Osteocyte (in vitro differentiated cells): ENCODE data around the gene OR1F1. TPM values are rescaled to one million over a fixed set of nuclear protein-coding genes. Genes with fewer than 3 reads are reported as not detected.

ENCODE experiments used
- DNase-seq: peaks from one replicate; pipeline ENCODE4 v3.0.0; 2021; ENCODE audit warnings: mixed read lengths; ENCODE audit not compliant: unreplicated experiment; ENCODE audit errors: extremely low spot score
- H3K27ac Mint-ChIP-seq: one replicate; pipeline ENCODE4 v1.8.0; 2021; ENCODE audit warnings: mild to moderate bottlenecking, mixed read lengths; ENCODE audit not compliant: unreplicated experiment
- H3K27me3 Mint-ChIP-seq: one replicate; pipeline ENCODE4 v1.8.0; 2021; ENCODE audit warnings: mixed read lengths; ENCODE audit not compliant: unreplicated experiment
- H3K36me3 Mint-ChIP-seq: one replicate; pipeline ENCODE4 v1.8.0; 2021; ENCODE audit warnings: mixed read lengths; ENCODE audit not compliant: unreplicated experiment
- H3K4me1 Mint-ChIP-seq: one replicate; pipeline ENCODE4 v1.8.0; 2021; ENCODE audit warnings: mixed read lengths; ENCODE audit not compliant: unreplicated experiment
- H3K4me3 Mint-ChIP-seq: one replicate; pipeline ENCODE4 v1.8.0; 2021; ENCODE audit warnings: mild to moderate bottlenecking, moderate library complexity, mixed read lengths; ENCODE audit not compliant: unreplicated experiment
- H3K9me3 Mint-ChIP-seq: one replicate; pipeline ENCODE4 v1.8.0; 2021; ENCODE audit warnings: mixed read lengths; ENCODE audit not compliant: unreplicated experiment
- total RNA-seq: library from RNA; stranded (reverse); gene quantifications from 2 replicates; pipeline ENCODE4 v1.2.1, GENCODE V29; 2021
- TF ChIP-seq, protein P1 (sequence below): fragments of 200-600 bp; sonication (generic); IDR thresholded peaks from 2 replicates; pipeline ENCODE4 v1.5.0; 2021; ENCODE audit warnings: antibody characterized with exemption, mild to moderate bottlenecking, moderate library complexity

The OR1F1 gene
- total RNA-seq, 1 donor from 2014 or later, result not detected

DNA sequence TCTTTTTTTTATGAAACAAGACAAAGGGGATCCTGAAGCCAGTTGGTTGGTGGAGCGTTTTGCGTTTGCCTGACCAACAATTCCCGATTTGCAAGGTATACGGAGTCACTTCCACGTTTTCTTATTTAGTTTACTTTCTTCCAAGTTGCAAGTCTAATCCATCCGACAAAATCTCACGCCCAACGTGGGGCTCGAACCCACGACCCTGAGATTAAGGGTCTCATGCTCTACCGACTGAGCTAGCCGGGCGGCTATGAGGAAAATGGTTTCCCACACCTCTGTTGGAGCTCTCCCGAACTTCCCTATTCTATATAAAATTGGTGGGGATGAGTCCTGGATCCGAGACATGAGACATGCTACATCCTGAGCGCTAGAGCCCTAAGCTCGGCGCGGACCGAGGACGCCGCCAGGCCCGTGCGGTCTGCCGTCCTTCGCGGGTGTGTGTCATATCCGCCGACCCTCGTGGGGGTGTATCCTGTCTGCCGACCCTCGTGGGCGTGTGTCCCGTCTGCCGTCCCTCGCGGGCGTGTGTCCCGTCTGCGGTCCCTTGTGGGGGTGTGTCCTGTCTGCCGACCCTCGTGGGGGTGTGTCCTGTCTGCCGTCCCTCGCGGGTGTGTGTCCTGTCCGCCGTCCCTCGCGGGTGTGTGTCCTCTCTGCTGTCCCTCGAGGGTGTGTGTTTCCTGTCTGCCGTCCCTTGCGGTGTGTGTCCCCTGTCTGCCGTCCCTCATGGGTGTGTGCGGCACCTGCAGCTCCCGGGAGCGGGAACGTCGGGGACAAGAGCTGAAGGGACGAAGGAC is 30.6 kb upstream of the OR1F1 start:
- H3K36me3 Mint-ChIP-seq, result no peaks in the 10 kb centered on the region
- H3K9me3 Mint-ChIP-seq, result no peaks in the 10 kb centered on the region
- peak overlapping the region; percentile 77 for H3K27ac Mint-ChIP-seq
- TF ChIP-seq, protein P1, sequence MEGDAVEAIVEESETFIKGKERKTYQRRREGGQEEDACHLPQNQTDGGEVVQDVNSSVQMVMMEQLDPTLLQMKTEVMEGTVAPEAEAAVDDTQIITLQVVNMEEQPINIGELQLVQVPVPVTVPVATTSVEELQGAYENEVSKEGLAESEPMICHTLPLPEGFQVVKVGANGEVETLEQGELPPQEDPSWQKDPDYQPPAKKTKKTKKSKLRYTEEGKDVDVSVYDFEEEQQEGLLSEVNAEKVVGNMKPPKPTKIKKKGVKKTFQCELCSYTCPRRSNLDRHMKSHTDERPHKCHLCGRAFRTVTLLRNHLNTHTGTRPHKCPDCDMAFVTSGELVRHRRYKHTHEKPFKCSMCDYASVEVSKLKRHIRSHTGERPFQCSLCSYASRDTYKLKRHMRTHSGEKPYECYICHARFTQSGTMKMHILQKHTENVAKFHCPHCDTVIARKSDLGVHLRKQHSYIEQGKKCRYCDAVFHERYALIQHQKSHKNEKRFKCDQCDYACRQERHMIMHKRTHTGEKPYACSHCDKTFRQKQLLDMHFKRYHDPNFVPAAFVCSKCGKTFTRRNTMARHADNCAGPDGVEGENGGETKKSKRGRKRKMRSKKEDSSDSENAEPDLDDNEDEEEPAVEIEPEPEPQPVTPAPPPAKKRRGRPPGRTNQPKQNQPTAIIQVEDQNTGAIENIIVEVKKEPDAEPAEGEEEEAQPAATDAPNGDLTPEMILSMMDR, result no peak
- no peaks in the 10 kb centered on the region for H3K27me3 Mint-ChIP-seq
- DNase-seq, result no peak
- H3K4me3 Mint-ChIP-seq, result peak overlapping the region; percentile 80
- peaks cover 25% of the 10 kb centered on the region for H3K4me1 Mint-ChIP-seq

DNA sequence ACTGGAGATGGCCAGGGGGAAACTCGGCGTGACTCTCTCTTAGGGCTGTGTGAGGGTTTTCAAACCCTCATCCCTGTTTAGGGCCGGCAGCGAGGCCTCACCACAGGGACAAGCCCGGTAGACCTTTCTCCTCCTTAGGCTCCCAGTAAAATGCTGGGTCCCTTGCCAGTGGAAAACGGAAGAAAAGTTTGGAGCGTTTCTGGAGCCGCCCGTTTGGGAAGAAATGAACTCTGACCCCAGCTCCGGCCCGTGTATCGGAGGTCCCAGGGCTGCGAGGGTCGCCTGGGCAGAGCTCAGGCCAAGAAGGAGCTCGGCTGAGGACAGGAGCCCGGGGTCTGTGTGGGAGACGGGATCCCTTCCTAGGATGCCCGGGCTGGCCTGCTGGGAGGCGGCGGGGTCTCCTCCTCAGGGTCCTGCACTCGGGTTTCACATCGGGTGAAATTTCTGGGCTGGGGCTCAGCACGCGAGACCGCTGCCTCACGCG is 29.9 kb upstream of the OR1F1 start:
- peaks cover 21% of the 10 kb centered on the region for H3K4me1 Mint-ChIP-seq
- TF ChIP-seq, protein P1, result no peak
- no peaks in the 10 kb centered on the region for H3K36me3 Mint-ChIP-seq
- H3K27me3 Mint-ChIP-seq, result no peaks in the 10 kb centered on the region
- no peaks in the 10 kb centered on the region for H3K9me3 Mint-ChIP-seq
- peak overlapping the region; percentile 77 for H3K27ac Mint-ChIP-seq
- peak overlapping the region; percentile 80 for H3K4me3 Mint-ChIP-seq
- no peak for DNase-seq

DNA sequence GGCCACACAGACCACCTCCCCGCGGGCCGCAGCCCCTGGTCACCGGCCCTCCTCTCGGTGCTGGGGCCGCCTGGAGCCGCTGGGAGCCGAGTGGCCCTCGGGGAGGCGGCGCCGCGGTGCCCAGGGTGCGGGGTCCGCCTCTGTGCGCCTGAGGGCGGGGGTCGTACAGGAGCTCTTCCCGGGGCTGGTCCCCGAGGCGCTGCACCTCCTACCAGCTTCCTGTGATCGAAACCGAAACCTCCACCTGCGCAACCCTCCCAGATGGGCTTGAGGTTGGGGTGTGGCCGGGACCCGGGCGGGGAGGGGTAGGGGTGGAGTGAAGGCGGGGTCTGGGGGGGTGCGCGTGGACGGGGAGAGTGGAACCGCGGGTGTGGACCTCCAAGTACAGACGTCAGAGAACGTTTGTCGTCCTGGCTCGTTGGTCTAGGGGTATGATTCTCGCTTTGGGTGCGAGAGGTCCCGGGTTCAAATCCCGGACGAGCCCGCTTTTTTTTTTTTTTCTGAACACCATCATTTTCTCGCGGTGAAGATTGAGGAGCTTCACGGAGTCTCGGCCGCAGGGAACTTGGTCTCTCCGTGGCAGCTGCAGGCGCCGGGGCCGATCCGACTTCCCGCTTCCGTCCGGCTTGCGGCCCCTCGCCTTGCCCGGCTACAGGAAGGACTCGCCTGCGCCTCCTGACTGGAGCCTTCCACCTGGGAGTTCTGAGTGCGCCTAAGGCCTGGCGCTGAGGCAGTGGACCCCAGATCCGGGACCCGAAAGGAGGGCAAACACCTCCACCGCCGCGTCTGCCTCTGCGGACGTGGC is 29.3 kb upstream of the OR1F1 start:
- peak overlapping the region; percentile 97 for H3K27ac Mint-ChIP-seq
- peak overlapping the region; percentile 90 for H3K4me3 Mint-ChIP-seq
- no peaks in the 10 kb centered on the region for H3K9me3 Mint-ChIP-seq
- peaks cover 21% of the 10 kb centered on the region for H3K4me1 Mint-ChIP-seq
- no peaks in the 10 kb centered on the region for H3K27me3 Mint-ChIP-seq
- peak; percentile 94 for DNase-seq
- H3K36me3 Mint-ChIP-seq, result no peaks in the 10 kb centered on the region
- TF ChIP-seq, protein P1, result no peak

DNA sequence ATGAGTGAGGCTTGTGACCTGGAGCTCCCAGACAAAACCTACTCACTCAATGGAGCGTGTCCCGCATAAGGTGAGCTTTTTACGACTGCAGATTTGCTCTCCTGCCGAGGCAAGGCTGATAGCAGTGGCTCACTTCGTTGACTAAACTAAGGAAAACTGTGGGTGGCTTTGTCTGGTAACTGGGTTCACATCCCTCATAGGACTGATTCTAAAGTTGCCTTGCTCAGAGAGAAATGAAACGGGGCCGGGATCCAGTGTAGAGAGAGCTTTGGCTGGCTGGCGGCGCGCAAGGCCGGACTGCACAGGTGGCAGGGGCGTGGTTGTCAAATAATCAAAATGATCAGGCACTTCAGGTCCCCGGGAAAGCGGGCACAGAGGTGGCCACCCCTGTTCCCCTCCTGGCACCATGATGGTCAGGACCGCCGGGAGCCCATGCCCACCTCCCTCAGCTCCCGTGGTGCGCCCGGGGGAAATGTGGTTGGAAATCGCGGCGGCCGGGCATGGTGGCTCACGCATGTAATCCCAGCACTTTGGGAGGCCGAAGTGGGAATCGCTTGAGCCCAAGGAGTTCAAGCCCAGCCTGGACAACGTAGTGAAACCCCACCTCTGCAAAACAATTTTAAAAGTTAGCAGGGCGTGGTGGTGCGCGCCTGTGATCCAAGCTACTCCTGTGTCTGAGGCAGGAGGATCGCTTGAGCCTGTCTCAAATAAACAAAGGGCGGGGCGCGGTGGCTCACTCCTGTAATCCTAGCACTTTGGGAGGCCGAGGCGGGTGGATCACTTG is 26.6 kb upstream of the OR1F1 start:
- peaks cover 26% of the 10 kb centered on the region for H3K4me1 Mint-ChIP-seq
- no peak for DNase-seq
- peak overlapping the region; percentile 44 for H3K4me3 Mint-ChIP-seq
- TF ChIP-seq, protein P1, result no peak
- H3K36me3 Mint-ChIP-seq, result no peaks in the 10 kb centered on the region
- H3K27me3 Mint-ChIP-seq, result no peaks in the 10 kb centered on the region
- no peak overlapping the region for H3K27ac Mint-ChIP-seq
- no peaks in the 10 kb centered on the region for H3K9me3 Mint-ChIP-seq
